ENCODE results near the gene DTL.

DNA sequence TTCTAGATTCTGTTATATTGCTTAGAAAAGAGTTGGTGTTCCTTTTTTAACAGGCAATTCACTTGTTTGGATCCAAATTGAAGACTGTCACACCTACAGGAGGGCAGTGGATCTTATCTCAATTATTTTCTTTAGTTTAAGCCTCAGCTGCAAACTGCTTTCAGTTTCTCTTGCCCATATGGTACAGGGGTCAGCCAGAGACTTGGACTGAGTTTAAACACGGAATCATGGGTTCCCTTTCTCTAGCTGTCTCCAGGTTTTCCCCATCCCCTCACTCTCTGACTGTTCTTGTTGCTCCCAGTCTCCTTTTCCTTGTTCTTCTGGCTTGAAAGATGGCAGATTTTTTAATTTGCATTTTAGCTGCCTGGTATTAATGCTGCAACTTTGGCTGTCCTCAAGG is 18.4 kb downstream of the DTL start:
- no peak for TF ChIP-seq EZH2phosphoT487 (conservative IDR thresholded peaks at IDR 0.05; ENCODE audit: low read length)
- TF ChIP-seq, protein P1, sequence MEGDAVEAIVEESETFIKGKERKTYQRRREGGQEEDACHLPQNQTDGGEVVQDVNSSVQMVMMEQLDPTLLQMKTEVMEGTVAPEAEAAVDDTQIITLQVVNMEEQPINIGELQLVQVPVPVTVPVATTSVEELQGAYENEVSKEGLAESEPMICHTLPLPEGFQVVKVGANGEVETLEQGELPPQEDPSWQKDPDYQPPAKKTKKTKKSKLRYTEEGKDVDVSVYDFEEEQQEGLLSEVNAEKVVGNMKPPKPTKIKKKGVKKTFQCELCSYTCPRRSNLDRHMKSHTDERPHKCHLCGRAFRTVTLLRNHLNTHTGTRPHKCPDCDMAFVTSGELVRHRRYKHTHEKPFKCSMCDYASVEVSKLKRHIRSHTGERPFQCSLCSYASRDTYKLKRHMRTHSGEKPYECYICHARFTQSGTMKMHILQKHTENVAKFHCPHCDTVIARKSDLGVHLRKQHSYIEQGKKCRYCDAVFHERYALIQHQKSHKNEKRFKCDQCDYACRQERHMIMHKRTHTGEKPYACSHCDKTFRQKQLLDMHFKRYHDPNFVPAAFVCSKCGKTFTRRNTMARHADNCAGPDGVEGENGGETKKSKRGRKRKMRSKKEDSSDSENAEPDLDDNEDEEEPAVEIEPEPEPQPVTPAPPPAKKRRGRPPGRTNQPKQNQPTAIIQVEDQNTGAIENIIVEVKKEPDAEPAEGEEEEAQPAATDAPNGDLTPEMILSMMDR (IDR thresholded peaks at IDR 0.05; ENCODE audit: insufficient read depth, low read length, poor library complexity, severe bottlenecking), result no peak

Measured in SU-DHL-6 (cell line).